ENCODE results near the gene WDR20.

Gene WDR20

GRCh38 chr14:102139286-102140026 is at the start of gene WDR20:
Gene WDR20 (plus strand): TSS chr14:102139897. CDS start chr14:102139924, 27 bp downstream.
- TF ChIP-seq CTCF (IDR thresholded peaks at IDR 0.05): no peak
- peak within 1 kb of the TSS; percentile 98 for H3K4me3 Mint-ChIP-seq
- peaks cover 7% of the 10 kb centered on the region for H3K36me3 Mint-ChIP-seq (ENCODE audit: low read depth)
- DNase-seq: peak; percentile 99
- H3K4me1 Mint-ChIP-seq: peaks cover 27% of the 10 kb centered on the region
- peak within 1 kb of the TSS; percentile 97 for H3K27ac Mint-ChIP-seq
- no peaks in the 10 kb centered on the region for H3K9me3 Mint-ChIP-seq
- H3K27me3 Mint-ChIP-seq (ENCODE audit: low read depth, poor library complexity): peaks cover 3% of the 10 kb centered on the region

DNA sequence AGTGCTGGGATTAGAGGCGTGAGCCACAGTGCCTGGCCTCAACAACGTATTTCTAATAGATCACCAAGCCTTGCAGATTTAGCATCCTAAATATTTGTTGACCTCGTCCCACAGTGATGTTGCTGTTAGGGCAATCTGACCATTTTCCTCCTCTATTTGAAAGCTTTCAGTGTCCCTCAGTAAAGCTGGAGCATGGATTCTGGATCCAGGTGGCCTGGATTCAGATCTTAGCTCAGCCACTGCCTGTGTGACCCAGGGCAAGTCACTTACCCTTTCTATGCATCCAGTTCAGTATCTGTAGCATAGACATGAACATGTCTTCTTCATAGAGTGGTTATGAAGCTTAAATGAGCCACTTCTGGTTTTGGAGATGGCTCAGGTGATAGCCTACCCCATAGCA is 49.0 kb upstream of the WDR20 start:
- Mint-ChIP-seq H3K36me3 (ENCODE audit: low read depth) (peaks cover 6% of the 10 kb centered on the region), H3K4me1 (peaks cover 41% of the 10 kb centered on the region), H3K9me3 (no peaks in the 10 kb centered on the region), H3K27ac (no peak overlapping the region), H3K4me3 (no peak overlapping the region), H3K27me3 (ENCODE audit: low read depth, poor library complexity) (peaks cover 16% of the 10 kb centered on the region)
- no peak for DNase-seq
- TF ChIP-seq CTCF (IDR thresholded peaks at IDR 0.05): no peak

GRCh38 chr14:102092806-102093205 is 46.9 kb upstream of the WDR20 start:
- H3K4me3 Mint-ChIP-seq: no peak overlapping the region
- no peak overlapping the region for H3K27ac Mint-ChIP-seq
- H3K9me3 Mint-ChIP-seq: no peaks in the 10 kb centered on the region
- no peak for TF ChIP-seq CTCF (IDR thresholded peaks at IDR 0.05)
- no peaks in the 10 kb centered on the region for H3K36me3 Mint-ChIP-seq (ENCODE audit: low read depth)
- H3K27me3 Mint-ChIP-seq (ENCODE audit: low read depth, poor library complexity): peaks cover 19% of the 10 kb centered on the region
- DNase-seq: no peak
- H3K4me1 Mint-ChIP-seq: peaks cover 56% of the 10 kb centered on the region

DNA sequence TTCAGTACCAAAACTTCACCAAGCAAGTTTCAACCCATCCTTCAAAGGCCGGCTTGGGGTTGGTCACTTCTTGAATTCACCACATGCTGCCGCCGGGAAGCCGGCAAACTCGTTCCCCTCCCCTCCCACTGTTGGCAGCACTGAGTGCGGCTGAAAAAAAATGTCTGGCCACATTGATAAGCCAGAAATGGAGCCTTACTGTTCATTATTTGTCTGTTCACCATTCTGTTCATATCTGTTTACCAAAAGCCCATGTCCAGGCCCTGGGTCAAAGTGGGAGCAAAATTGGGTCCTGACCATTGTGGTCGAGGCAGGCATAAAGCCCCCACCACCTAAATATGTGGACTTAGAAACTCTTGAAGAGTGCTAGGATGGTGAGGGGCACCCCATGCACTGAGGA is 45.6 kb upstream of the WDR20 start:
- H3K9me3 Mint-ChIP-seq: no peaks in the 10 kb centered on the region
- no peaks in the 10 kb centered on the region for H3K36me3 Mint-ChIP-seq (ENCODE audit: low read depth)
- peaks cover 15% of the 10 kb centered on the region for H3K27me3 Mint-ChIP-seq (ENCODE audit: low read depth, poor library complexity)
- H3K4me1 Mint-ChIP-seq: peaks cover 52% of the 10 kb centered on the region
- H3K27ac Mint-ChIP-seq: no peak overlapping the region
- DNase-seq: no peak
- no peak overlapping the region for H3K4me3 Mint-ChIP-seq
- TF ChIP-seq CTCF (IDR thresholded peaks at IDR 0.05): no peak

DNA sequence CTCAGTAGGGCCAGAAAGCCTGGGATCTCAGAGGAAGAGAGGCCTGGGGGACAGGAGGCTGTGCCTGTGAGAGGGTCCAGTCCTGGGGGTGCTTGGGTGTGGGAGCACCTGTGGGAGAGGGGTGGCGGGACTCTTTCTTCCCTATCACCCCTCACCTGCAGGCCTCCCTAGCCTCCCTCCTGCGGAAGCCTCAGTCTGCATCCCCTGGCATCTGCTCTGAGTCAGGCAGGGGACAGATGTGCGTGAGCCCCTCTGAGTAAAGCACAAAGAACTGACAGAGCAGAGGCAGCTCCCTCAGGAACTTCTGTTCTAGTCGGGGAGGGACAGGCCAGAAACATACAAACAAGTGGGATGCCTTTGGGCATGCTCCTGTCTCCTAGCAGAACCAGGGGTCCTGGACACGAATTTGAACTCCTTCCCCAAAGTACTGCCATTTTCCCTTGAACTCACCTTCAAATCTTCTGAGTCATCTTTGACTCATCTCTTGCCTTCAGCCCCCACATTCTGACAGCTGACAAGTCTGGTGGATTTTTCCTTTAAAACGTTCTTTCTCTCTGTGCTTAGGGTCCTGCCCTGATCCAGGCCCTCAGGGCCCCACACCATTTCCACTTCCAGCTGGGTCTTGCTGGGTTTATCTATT is 44.3 kb upstream of the WDR20 start:
- TF ChIP-seq CTCF (IDR thresholded peaks at IDR 0.05): no peak
- DNase-seq: no peak
- Mint-ChIP-seq H3K36me3 (ENCODE audit: low read depth) (no peaks in the 10 kb centered on the region), H3K4me3 (no peak overlapping the region), H3K27ac (no peak overlapping the region), H3K4me1 (peaks cover 39% of the 10 kb centered on the region), H3K9me3 (no peaks in the 10 kb centered on the region), H3K27me3 (ENCODE audit: low read depth, poor library complexity) (peaks cover 9% of the 10 kb centered on the region)

Measured in nephron progenitor cell (in vitro differentiated cells).